T47D (cell line): ENCODE data around the gene FLRT3.
A peak's percentile ranks its signal among the peaks of the same experiment; 100 is the strongest.

Source experiments
- DNase-seq, 2 experiments: peaks; one replicate each; pipeline versions ENCODE4 v3.0.0 to v3.0.0-alpha.2; 2011 to 2012; ENCODE audit warnings: low read depth in 1 of 2, low spot score in 1 of 2
- JUND ChIP-seq: IDR thresholded peaks from 2 replicates; pipeline ENCODE4 v1.6.1; 2012; ENCODE audit warnings: low read depth
- in situ Hi-C: cut with HindIII; loops from 2 replicates; pipeline ENCODE4 v1.10.0; 2016; ENCODE audit warnings: low sequenced_read_pairs, low pct_unique_long_range_greater_than_20kb

Gene FLRT3

GRCh38 chr20:14343491-14344065 lies 6.2 kb upstream of the FLRT3 start:
- in situ Hi-C loops = no loop called here
- DNase-seq = no peak

GRCh38 chr20:14342918-14343317 lies 5.5 kb upstream of the FLRT3 start:
- in situ Hi-C loops = no loop called here
- no peak for DNase-seq
- no peak for TF ChIP-seq JUND

More at GRCh38 chr20:14343491-14344065, 6.2 kb upstream of the FLRT3 start:
- TF ChIP-seq JUND = no peak

- in situ Hi-C loops = no loop called here
- DNase-seq = no peak
- TF ChIP-seq JUND = no peak
Measured at GRCh38 chr20:14341801-14342200, 4.4 kb upstream of the FLRT3 start.

GRCh38 chr20:14336686-14337085 lies 726 bp downstream of the FLRT3 start:
- peak in 1 of 2 experiments; percentile 38 for DNase-seq
- in situ Hi-C loops = no loop called here
- TF ChIP-seq JUND = no peak

- DNase-seq = no peak
- TF ChIP-seq JUND = no peak
- in situ Hi-C loops = no loop called here
Measured at GRCh38 chr20:14335052-14335451, 2.4 kb downstream of the FLRT3 start.

GRCh38 chr20:14334306-14334930 lies 3.0 kb downstream of the FLRT3 start:
- in situ Hi-C loops = no loop called here
- DNase-seq = peak in 1 of 2 experiments; percentile 53
- no peak for TF ChIP-seq JUND

- no peak for TF ChIP-seq JUND
- in situ Hi-C loops = no loop called here
- DNase-seq = no peak
Measured at GRCh38 chr20:14333721-14334120, 3.7 kb downstream of the FLRT3 start.

- no peak for TF ChIP-seq JUND
Measured at GRCh38 chr20:14332866-14333265, 4.5 kb downstream of the FLRT3 start.

GRCh38 chr20:14331646-14332045 lies 5.8 kb downstream of the FLRT3 start:
- no peak for TF ChIP-seq JUND
- in situ Hi-C loops = no loop called here

More at GRCh38 chr20:14332866-14333265, 4.5 kb downstream of the FLRT3 start:
- DNase-seq = no peak
- in situ Hi-C loops = no loop called here

GRCh38 chr20:14319704-14320103 lies 17.7 kb downstream of the FLRT3 start:
- in situ Hi-C loops = no loop called here
- DNase-seq = no peak
- TF ChIP-seq JUND = no peak

More at GRCh38 chr20:14331646-14332045, 5.8 kb downstream of the FLRT3 start:
- no peak for DNase-seq

GRCh38 chr20:14313341-14314020 lies 23.9 kb downstream of the FLRT3 start:
- in situ Hi-C loops = no loop called here
- TF ChIP-seq JUND = no peak
- DNase-seq = no peak

GRCh38 chr20:14312001-14312400 lies 25.4 kb downstream of the FLRT3 start:
- DNase-seq = no peak
- TF ChIP-seq JUND = no peak
- in situ Hi-C loops = no loop called here

- no peak for DNase-seq
- in situ Hi-C loops = no loop called here
Measured at GRCh38 chr20:14310977-14311627, 26.3 kb downstream of the FLRT3 start.

More at GRCh38 chr20:14310977-14311627, 26.3 kb downstream of the FLRT3 start:
- TF ChIP-seq JUND = no peak
